B cell (primary cell): Measurements from ENCODE around the gene TTK.

Experiments
- EZH2 ChIP-seq: IDR thresholded peaks from 2 replicates; pipeline ENCODE4 v1.6.1; 2012; ENCODE audit warnings: borderline replicate concordance, low read depth, mild to moderate bottlenecking, moderate library complexity, low read length; ENCODE audit not compliant: insufficient read depth, poor library complexity, severe bottlenecking
- TF ChIP-seq, protein P1 (sequence below): fragments of 200-600 bp; IDR thresholded peaks from one replicate; pipeline ENCODE4 v1.8.0; 2022; ENCODE audit warnings: antibody characterized with exemption, mild to moderate bottlenecking

DNA sequence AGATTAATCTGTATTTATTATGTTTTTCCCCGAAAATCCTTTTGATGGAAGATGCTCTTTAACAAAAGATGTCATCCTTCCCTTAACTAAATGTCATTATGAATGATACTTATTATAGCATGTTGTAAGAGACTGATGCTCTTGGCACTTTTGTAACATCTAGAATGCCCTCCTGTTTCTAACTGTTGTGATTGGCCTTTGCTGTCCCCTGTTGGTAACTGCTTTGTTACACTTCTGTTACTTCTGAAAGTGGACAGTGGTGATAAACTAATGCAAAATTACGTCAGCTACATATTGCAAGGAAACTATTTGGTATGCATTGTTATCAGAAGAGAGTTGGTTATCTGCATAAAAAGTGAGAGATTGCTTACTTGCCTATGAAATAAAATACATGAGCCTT lies 5.8 kb downstream of the TTK start:
- TF ChIP-seq, protein P1, sequence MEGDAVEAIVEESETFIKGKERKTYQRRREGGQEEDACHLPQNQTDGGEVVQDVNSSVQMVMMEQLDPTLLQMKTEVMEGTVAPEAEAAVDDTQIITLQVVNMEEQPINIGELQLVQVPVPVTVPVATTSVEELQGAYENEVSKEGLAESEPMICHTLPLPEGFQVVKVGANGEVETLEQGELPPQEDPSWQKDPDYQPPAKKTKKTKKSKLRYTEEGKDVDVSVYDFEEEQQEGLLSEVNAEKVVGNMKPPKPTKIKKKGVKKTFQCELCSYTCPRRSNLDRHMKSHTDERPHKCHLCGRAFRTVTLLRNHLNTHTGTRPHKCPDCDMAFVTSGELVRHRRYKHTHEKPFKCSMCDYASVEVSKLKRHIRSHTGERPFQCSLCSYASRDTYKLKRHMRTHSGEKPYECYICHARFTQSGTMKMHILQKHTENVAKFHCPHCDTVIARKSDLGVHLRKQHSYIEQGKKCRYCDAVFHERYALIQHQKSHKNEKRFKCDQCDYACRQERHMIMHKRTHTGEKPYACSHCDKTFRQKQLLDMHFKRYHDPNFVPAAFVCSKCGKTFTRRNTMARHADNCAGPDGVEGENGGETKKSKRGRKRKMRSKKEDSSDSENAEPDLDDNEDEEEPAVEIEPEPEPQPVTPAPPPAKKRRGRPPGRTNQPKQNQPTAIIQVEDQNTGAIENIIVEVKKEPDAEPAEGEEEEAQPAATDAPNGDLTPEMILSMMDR: no peak
- no peak for TF ChIP-seq EZH2
